HG03575 (cell line): ENCODE data around the gene NDST1.
"Not testable (repeated sequence)": the region's sequence is repeated elsewhere in the genome, so short reads cannot be mapped to it uniquely, and the experiment has no call there.

ENCODE experiments used
- ATAC-seq: cut with Tn5 transposase; IDR thresholded peaks from one replicate; pipeline ENCODE4 v1.9.1; 2021; ENCODE audit not compliant: unreplicated experiment, insufficient number of reproducible peaks, low FRiP score; ENCODE audit errors: extremely low read depth

The NDST1 gene

DNA sequence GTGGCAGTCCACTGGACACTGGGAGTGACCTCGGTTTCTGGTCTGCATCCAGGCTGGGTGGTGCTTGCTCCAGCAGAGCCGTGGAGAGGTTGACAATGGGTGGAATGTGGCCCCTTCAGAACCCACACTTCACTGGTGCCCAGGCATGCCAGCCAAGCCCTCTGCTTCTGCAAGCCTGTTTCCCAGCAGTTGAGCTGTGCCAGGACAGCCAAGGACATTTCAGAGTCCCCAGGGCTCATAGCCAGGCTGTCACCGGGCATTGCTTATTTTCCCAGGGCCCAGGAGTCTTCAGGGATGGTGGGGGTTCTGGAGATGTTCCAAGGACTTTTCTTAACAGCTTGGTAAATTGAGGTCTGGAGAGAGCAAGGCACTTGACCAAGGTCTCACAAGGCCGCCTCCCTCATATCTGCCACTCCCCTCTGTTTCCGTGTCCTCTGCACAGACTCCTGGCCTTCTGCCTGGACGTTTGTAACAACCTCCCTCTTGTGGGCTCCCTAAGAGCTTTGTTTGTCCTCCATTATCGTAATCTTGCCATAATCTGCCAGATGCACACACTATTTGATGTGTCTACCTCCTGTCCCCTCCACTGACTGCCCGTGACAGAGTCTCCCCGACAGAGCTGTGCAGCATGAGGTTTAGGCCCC lies 3.8 kb upstream of the NDST1 start:
- no peak for ATAC-seq

DNA sequence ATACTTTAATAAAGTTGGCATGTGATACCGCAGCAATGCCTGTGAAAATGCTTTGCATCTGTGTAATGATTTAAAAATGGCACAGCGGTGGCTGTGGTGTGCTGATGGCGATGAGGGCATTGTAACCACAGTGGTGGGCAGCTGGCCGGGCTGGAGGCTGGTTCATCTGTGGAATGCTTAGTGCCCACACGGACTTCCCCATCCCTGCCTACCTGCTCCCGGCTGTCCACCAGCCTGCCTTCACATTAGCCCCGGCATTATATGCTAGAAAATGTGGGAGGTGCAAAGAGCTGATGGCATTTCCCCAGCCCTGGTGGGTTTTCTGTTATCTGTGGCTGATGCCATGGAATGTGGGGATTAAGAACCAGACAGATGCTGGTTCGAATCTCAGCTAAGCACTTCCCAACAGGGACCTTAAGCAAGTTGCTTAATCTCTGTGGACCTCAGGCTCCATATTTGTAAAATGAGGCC lies 2.9 kb upstream of the NDST1 start:
- ATAC-seq = no peak

DNA sequence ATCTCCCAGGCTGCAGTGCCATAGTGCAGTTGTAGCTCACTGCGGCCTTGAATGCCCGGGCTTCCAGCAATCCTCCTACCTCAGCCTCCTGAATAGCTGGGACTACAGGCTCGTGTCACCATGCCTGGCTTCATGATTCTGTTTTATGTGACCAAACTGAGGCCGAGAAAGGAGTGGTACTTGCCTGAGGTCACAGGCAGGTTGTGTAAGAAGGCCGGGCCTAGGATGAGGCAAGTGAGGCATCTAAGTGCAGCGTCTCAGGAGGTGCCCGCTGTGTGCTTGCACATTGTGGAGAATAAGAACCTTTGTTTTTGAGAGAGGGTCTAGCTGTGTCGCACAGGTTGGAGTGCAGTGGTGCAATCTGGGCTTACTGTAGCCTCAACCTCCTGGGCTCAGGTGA lies 2.1 kb upstream of the NDST1 start:
- ATAC-seq = no peak

DNA sequence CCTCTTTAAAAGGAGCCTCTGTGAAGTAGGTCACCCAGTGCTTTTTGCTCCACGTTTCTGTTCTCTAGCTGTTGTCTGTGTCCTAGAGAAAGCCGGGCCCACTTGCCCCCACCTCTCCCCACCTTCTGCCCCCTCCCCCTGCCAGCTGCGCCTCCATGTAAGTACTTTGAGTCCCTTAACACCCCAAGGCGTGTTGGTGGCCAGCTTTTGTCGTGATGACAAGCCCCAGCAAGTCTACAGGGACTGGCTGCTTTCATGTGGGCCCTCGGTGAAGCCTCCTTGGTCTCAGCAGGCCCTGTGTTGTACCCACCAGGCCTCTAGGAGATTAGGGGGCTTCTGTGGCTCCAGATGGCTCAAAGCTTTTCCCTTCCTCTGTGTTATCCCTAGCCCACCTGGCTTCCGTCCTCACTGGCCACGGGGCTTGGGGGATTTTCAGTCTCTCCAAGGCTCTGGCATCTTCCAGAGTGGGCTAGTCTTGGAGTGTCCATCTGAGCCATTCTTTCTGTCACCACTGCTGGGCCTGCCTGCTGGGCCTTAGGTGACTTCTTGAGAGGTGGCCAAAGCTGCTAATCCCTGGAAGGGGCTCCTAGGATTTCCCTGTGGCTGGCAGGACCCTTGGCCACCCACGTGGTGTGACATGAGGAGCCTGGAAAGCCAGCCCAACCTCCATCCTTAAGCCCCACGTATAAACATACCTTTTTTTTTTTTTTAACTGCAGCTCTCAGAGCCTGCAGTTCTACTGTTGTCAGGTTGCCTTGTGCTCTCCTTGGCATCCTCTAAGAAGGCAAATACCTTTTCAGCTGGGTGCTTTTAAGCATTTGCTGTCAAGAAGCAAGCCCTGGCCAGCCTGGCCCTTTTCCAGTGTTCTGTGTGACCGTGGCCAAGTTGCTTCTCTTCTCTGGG lies 1.1 kb upstream of the NDST1 start:
- ATAC-seq = no peak

DNA sequence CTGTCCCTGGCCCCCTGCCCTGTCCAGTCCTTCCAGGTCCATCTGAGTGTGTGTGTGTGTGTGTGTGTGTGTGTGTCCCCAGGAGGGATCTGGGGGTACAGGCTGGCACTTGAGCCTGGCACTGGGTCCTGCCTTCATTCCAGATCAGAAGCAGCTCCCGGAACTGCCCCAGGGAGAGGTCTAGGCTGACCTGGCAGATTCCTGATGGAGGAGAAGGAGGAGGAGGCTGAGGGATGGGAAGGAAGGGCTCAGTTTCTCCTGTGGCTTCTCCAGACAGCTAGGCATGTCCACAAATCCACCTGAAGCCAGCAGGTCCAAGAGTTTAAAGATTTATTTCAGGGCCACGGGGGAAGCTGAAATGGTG lies 328 bp downstream of the NDST1 start:
- no peak for ATAC-seq

DNA sequence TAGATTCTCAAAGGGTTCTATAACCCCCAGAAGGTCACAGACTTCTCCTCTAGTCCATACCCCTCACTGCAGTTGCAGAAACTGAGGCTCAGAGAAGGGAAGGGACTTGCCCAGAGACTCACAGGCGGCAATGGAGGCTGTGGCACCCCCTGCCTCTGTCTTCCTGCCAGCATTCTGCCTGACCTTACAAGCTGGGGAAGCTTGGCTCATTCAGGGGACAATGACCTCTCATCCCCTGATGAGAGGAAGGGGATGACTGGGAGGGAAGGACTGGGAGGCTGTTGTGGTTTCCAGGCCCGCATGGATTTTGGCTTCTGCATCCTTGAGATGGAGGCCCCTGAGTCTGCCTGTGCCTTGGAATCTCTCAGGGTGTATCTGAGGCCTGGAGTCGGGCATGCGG lies 897 bp downstream of the NDST1 start:
- no peak for ATAC-seq

DNA sequence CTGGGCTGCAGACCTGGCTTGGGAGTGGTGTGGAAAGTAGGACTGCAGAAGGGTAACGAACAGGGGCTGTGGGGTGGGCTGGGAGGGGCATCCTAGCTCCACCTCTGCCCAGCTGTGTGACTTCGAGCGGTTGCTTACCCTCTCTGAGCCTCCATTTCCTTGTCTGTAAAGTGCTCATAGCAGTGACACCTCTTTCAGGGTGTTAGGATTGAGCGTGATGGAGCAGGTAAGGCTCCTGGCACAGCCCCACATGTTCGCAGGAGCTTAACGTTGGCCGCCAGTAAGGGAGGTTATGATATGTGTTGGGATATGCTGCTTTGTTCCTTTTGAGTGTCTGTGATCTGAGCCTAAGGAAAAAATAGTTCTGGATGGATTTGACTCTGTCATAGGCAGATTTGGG lies 2.1 kb downstream of the NDST1 start:
- no peak for ATAC-seq

DNA sequence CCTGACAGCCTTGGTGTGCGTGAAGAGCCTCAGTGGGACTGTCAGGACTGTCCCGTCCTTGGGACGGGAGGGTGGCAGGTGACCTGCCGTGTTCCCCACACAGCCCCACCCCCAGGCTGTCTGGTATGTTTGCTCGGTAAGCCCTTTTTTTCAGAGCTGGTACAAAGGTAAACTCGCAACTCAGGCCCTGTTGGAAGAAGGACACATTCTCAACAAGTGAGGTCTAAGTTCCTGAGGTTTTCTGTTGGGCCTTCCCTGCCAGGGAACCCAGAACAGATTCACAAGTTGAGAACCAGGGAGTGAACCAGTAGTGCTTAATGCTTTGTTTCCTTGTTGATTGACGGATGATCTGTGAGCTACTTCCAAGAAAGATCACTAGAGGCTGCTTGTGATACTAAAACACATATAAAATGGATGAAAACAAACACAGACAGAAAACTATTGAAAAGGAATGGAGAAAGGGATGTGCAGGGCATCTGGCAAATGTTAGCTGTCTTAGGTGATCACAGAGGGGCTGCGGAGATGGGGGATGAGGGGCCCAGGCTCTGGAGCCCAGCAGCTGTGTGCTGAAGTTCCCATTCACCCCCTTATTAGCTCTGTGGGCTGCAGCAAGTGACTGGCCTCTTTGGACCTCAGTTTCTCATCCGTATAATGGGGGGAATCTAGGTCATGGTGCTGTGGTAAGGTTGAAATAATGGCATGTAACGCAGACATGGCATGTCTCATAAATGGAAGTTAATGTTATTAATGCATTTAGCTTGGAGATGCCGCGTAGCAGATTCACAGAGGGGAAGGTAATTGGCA lies 2.7 kb downstream of the NDST1 start:
- ATAC-seq = no peak

DNA sequence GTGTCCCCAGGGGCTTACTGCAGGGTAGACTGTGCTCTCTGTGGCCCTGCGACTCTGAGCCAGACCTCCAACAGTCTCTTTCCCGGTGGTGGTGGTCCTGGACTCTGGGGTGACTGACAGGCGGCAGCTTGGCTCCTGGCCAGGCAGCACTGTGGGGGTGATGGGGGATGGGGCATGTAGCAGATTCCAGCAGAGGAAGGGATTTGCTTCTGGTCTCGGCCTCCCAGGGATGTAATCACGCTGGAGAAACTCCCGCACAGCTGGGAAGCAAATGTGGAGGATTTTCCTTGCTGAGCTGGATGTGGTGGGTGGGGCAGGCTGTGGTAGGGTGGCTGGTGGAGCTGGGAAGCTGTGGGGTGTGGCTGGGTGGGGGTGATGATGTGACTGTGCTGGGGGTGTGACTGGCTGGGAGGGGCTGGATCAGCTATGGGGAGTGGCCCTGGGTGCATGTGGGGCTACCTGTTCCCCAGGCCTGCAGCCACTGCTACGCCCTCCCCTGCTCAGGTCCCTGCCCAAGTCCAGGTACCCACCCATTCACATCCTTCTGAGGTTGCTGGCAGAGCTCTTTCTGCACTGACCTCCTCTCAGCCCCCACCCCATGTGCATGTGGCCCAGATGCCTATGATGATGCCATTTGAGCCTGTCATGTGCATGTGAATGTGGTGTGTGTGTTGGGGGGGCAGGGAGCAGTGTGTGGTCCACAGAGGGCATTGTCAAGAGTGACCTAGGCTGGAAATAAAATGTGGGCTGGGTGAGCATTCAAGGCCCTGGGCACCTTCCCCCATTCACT lies 3.8 kb downstream of the NDST1 start:
- no peak for ATAC-seq

DNA sequence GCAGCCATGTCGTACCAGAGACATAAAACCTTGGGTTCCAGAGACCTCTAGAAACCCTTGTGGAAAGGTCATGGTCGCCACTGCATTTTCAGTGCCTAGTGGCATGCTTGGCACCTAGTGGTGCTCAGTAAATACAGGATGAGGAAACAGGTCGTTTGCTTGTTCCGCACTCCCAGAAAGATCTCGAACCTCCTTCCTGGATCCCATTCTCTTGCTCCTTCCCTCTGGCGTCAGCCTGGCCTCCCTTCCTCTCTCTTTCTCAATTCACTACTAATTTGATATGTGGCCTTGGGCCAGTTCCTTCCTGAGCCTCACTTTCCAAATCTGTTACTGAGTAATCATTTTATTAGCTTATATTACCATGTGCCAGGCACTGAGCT lies 4.4 kb downstream of the NDST1 start:
- ATAC-seq = no peak

DNA sequence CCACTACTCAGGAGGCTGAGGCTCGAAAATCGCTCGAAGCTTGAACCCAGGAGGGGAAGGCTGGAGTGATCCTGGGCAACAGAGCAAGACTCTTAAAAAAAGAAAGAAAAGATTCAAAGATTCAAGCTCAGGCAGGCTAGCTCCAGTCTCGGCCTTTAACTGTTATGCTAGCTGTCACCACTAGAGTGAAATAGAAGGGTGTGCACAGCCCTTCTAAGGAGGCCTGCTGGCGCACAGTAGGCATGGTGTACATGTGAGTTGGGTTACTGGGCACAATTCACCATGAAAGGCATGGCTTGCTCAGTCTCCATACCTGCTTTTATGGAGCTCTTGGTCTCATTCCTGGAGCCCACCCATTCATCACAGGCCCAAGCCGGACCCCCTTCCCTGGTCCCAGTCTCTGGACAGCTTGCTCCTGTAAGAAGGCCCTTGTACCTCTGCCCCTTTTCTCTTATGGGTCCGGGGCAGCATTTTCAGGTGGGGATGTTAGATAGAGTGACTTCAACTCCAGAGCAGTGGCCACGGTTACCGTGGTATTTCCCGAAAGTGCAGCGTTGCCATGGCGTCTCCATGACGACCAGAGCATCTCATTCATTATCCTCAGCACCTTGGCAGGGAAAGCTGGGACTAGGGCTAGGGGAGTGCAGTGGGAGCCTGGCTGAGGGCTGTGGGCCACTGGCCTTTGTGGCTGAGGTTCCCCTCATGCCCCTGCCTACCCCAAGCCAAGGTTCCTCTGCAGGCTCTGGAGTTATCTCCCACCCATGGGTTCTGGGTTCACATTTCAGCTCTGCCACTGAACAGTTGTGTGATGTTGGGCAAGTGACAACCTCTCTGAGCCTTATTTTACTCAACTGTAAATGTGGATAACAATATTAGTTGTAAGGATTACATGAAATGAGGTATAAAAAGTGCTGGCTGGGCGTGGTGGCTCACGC lies 5.7 kb downstream of the NDST1 start:
- no peak for ATAC-seq

DNA sequence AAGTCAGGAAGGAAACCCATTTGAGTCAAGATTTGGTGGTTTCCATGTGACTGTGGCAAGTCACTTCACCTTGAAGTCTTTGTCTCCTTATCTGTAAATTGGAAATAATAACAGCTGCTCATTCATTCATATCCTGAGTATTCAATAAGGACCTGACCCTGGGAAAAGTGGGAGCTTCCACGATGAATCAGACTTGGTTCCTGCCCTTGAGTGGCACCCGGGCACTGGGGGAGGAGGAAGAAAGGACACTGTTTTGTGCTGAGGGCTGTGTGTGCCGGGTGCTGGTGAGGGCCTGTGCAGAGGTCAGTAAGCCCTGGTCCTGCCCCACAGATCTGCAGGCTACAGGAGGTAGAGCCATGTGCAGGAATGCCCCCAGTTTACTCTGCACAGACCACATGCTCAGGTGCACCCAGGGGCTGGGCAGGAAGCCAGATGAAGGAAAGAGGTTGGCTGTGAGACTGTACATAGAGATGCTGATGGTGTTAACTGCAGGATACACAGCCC lies 6.8 kb downstream of the NDST1 start:
- ATAC-seq = no peak

DNA sequence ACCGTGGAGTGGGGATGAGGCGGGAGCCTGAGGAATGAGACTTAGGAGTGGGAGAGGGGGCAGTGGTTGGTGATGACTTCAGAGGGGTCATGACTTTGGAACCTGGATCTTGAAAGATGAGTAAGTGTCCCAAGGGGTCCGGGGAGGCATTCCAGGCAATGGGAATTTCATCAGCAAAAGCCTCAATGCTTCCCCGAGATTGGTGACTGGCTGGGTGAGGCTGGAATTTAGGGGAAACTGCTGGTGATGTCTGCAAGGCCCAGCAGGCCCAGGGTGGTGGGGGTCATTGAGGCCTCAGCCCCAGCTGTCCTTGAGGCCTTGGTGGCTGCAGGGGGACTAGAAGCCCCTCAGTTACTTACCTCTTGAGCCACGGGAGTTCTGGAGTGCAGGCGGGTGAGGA lies 7.5 kb downstream of the NDST1 start:
- no peak for ATAC-seq

DNA sequence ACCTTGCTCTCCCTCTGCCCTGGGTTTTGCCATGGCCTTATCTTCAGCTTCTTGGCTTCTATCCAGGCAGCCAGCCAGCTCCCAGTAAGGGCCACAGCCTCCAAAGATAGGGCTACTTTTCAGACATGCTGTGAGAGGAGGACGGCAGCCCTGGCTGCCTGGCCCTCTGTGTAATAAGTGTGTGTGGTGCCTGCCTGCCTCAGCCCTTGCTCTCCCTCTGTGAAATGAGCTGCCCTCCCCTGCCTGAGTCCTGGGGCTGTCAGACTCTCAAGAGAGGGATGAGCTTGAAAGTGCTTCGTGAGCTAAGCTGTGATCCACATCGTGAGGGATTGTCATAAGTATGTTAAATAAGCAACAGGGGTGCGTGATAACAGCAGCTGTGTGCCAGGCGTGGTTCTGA lies 8.1 kb downstream of the NDST1 start:
- ATAC-seq = no peak

DNA sequence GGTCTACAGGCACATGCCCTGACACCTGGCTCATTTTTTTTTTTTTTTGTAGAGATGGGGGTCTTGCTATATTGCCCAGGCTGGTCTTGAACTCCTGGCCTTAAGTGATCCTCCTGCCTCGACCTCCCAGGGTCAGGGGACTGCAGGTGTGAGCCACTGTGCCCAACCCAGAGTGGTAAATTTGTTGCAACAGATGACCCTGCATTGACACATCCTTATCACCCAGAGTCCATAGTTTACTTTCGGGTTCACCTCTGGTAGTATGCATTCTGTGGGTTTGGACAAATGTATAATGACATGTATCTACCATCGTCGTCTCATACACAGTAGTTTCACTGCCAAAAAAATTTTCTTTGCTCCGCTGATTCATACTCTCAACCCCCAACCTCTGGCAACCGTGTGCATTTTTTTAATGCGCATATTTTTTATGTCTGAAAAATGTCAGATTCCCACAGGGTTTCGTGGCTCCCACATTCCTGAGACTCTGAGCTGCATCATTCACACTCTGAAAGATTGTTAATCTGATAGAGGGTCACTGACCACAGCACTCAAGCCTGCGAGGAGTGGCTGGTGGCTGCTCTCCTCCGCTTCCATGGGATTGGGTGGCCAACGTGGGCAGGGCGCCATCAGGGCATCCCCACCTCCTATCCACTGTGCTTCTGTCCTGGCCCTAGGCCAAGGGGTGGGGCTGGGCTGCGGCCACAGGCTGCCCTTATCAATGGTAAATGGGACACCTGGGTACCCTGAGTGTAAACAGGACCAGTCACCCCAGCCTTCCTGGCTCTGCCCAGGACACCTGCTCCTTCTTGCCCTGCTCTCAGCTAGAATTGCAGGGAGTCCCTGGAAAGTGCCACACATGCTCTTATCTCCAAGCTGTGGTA lies 9.6 kb downstream of the NDST1 start:
- ATAC-seq = no peak

DNA sequence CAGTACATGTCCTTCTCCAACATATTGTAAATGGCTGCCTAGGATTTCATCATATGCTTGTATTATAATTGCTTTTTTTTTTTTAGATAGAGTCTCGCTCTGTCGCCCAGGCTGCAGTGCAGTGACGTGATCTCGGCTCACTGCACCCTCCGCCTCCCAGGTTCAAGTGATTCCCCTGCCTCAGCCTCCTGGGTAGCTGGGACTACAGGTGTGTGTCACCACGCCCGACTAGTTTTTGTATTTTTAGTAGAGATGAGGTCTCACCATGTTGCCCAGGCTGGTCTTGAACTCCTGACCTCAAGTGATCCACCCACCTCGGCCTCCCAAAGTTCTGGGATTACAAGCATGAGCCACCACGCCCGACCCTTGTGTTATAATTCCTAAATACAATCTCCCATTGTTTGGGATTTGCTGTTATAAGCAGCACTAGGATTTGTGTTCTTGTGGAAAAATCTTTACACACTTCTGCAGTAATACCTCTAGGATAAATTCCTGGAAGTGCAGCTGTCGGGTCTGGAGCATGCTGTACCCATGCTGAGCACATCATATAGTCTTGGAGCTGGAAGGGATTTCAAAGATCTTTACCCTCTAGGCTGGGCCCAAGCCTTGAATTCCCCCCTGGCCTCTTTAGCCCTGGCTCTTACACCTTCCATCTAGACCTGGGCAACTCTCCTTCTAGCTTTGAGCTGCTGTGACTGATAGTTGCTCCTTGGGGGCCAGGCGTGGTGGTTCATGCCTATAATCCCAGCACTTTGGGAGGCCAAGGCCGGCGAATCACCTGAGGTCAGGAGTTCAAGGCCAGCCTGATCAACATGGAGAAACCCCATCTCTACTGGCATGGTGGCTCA lies 11.0 kb downstream of the NDST1 start:
- ATAC-seq = not testable (repeated sequence)
